Measurements from ENCODE around the gene ALOX5AP.
"Not testable (repeated sequence)": the region's sequence is repeated elsewhere in the genome, so short reads cannot be mapped to it uniquely, and the experiment has no call there.

Gene ALOX5AP

DNA sequence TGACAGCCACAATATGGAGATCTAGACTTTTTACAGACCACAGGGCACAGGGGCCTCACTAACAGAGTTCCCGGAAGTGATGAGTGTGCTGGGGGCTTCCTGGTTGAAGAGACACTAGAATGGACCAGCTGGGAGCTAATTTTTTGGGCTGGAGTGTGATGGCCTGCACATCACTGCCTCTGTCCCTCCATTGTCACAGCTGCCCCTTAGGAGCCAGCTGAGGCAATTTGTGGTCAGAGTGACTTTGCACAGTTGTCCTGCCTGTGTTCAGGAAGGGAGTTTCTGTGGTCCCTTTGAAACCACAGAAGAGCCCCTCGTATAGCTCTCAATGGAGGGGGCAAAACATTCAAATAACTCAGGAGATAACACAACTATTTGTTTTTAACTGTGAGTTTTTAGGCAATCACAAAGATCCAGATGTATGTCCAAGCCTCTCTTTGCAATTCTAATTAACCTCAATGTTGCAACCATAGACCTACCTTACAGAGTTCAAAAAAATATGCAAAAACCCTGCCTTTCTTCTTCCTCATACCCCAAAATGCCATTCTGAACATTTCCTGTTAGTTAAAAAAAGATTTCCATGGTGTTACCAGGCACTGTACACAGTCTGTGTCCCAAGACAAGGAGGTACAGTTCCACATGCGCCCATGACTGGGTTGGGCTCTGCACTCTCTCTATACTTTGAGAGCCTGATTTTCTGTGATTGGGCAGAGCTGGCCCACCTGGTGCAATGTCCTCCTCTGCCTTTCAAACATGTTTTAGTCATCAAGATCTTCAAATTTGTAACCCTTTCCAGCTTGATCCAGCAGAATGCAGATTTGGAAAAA, 2.4 kb downstream of the ALOX5AP start:
- no peak for DNase-seq (ENCODE audit: low read depth, low spot score)

DNA sequence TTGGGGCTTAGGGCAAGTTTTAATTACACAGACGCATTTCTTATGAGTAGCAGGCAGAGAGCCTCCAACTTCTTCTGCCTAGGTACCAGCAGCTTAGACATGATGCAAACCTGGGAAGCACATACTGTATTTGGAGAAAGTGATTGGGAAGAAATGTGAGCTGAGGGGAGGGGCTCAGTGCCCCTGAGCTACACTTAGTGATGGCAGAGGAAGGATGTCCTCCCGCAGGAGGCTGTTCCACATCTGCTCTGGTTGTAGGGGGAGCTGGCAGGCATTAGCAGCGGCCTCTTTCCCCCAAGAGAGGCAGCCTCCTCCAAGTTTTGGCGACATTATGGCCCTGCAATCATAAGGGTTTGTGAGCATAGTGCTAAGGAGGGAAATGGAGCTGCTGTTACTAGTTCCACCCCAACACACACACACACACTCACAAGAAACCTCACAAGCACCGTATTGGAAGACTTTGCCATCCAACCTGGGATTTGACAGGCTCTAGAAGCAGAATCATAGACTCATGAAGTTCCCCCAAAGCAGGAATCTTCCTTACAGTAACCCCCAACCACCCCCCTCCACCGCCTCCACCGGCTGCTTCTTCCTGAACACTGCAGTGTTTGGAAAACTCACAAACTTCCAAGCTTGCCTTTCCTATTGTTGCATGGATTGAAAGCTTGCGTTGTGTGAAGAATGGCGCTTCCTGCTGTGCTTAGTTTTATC, 3.3 kb downstream of the ALOX5AP start:
- DNase-seq (ENCODE audit: low read depth, low spot score): no peak

DNA sequence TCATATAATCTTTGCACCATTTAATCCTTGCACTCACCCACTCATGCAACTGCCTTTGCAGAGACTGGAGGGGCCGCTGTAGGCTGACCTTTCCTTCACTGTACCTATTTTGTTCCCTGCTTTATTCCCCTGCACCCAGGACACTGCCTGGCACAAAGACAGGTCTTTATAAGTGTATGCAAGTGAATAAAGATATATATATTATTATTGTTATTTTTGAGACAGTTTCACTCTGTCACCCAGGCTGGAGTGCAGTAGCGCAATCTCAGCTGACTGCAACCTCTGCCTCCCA, 3.8 kb downstream of the ALOX5AP start:
- DNase-seq (ENCODE audit: low read depth, low spot score): no peak

DNA sequence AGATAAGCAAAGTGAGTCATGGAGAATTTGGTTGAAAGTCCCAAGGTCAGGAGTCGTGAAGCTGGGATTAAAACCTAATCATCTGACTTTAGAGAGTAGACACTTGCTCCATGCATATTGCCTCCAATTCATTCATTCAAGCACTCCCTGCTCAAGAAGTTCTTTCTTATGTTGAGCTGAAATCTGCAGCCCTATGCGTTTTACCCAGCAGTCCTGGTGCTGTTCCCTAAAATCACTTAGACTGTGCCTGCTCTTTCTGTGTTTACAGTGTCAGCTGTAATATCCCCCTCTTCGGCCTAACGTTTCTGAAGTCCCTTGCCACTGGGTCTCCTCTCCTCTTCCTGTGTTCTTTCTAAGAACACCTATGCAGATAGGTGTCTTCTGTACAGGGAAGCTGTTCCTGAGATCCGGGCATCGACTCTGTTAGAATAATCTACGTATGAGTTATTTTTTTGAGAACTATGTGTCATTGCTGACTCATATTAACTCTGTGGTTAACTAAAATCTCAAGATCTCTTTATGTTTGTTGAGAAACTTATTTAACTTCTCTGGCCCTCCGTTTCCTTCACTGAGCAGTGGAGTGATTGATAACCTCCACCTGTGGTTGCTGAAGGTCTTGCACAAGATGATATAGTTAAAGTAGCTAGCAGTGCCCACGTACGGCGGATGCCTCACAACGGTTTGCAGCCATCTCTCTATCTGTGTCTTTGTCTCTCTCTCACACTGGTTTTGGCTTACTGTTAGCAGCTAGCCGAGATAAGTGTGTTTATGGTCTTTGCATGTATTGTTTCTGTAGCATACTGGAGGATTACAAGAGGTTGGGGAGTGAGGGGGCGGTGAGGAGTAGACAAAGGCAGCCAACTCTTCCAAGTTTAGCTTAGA, 4.7 kb downstream of the ALOX5AP start:
- DNase-seq (ENCODE audit: low read depth, low spot score): peak; percentile 38

DNA sequence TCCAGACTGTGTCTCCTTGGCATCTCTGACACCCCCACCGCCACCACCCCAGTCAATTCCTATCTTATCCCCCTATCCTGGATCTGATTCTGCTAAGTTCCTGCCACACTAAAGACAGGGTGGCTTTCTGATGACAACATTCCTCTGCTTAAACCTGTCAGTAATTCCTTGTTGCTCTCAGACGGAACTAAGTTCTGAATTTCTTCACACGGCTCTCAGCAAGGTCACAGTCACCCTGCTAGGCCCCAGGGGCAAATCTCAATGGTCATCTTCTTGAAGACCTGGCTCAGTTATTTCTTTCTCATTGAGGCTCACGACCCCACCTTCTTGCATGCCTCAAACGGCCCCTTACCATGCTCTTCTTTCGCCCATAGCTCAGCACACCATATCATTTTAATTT, 7.6 kb downstream of the ALOX5AP start:
- no peak for DNase-seq (ENCODE audit: low read depth, low spot score)

DNA sequence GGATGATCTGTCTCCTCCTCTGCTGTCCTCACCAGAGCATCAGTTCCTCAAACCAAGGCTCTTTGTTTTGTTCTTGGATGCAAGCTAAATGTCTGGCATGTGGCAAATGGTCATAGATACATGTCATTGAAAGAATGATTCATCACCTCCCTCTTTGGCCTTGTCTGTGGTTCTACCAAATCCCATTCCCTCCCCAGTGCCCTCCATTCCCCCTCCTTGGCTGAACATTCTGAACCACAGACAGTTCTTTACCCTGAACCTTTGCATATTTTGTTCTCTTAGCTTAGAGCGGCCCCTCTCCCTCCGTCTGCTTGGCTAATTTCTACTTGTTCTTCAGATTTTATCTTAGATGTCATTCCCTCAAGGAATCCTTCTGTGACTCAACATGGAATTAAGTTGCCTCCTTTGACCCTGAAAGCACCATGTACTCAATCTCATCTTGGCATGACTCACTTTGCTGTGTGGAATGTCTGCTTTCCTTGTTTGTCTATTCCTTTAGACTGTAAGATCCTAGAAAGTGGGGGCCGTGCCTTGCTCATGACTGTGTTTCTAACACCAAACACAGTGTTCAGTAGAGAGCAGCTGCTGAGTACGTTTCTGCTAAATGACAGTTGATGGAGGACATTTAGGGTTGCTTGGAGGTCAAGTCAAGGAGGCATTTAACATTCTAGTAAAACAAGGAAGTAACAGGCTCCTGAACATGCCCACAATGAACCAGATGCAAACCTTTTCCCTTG, 8.1 kb downstream of the ALOX5AP start:
- no peak for DNase-seq (ENCODE audit: low read depth, low spot score)

DNA sequence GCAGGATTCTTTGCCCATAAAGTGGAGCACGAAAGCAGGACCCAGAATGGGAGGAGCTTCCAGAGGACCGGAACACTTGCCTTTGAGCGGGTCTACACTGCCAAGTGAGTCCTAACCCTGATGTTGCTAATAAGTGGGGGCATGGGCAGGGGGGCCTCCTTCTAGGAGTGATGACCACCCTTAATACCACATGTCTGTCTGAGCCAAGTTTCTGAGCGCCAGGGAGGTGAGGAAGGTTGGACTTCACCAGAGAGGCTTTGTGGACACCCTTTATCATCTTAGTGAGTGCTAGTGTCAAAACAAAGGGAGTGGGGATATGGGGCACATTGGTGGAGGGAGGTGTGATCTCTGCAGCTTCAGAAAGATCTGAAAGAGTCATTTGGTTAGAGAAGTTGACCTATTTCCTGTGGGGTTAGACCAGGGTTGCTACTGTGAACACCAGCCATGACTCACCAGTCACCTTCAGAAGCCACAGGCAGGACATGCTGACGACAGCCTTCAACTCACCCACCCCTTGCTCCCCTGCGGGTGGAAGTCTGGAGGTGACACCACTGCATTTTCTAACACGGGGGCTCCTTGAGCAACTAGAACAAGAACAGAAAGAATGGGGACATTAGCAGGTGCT, 8.8 kb downstream of the ALOX5AP start:
- peak; percentile 61 for DNase-seq (ENCODE audit: low read depth, low spot score)

DNA sequence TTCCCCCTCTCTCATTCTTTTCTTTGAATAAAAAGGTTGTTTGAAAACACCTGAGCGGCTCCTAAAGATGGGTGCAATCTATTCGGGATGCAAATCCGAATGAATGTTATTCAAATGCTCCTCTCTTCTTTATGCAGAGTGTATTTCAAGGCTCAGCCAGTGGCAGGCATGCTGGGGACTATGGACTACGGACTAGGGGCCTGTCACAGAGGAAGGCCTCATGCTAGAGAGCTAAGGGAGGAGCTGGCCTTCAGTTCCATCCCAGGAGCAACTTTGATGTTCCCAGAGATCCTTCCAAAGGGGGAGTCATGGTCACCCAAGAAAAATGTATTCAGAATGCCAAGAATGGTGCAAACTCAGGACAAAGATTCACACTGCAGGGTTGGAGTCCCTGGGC, 9.3 kb downstream of the ALOX5AP start:
- DNase-seq (ENCODE audit: low read depth, low spot score): no peak

DNA sequence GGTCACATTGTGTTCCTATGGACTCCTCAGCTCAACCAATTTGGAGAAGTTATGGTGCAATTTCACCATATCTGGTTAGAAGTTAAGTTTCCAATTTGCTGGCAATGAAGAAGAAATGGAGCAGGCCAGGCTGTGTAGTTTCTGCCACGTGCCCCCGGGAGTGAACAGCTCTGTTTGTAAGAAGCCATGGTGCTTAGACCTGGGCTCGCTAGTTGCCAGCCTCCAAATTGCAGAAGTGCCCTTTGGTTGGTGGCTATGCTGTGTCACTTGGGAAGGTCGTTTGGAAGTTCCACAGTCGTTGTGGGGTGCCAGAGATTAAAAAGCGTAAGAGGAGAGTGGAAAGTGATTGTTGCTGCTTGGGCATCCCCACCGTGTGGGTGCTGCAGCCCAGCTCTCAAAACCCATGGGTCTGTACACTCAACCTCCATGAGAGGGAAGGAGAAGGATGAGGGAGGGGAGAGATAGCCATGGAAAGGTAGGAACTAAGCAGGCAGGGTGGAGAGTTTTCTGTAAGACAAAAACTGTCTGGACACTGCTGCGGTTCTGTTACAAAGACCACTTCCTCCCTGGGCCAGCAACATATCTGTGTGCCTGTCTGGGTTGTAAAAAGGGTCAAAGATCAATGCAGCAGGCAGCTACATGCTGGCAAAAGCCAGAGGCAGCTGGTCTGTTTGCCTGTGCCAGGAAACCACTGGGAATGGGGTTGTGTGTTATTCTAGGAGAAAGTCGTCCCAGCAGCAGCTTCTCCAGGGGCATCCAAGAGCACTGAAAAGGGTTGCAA, 10.8 kb downstream of the ALOX5AP start:
- DNase-seq (ENCODE audit: low read depth, low spot score): no peak

DNA sequence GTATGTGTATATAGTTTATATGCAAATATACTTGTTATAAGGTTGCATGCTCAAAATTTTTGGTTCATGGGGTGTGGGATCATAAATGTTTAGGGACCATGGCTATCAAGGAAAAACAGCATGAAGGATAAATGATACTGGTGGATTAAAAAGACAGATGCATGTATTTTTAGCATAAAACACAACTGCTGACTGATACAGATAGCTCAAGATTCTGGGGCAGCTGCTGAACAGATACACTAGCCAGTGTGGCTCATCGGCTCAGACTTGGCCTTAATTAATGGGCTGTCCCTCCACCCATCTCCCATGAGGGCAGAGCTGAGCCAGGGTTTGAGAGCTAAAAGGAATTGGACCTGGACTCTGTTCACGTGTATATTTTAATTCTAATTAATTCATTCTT, 11.4 kb downstream of the ALOX5AP start:
- no peak for DNase-seq (ENCODE audit: low read depth, low spot score)

DNA sequence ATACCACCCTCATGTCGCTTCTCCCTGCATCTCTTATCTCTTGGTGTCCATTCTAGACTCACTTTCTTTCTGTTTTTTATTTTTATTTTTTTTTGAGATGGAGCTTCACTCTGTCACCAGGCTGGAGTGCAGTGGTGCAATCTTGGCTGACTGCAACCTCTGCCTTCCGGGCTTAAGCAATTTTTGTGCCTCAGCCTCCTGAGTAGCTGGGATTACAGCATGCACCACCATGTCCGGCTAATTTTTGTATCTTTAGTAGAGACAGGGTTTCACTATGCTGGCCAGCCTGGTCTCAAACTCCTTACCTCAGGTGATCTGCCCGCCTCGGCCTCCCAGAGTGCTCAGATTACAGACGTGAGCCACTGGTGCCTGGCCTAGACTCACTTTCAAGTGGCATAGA, 12.5 kb downstream of the ALOX5AP start:
- DNase-seq (ENCODE audit: low read depth, low spot score): not testable (repeated sequence)

DNA sequence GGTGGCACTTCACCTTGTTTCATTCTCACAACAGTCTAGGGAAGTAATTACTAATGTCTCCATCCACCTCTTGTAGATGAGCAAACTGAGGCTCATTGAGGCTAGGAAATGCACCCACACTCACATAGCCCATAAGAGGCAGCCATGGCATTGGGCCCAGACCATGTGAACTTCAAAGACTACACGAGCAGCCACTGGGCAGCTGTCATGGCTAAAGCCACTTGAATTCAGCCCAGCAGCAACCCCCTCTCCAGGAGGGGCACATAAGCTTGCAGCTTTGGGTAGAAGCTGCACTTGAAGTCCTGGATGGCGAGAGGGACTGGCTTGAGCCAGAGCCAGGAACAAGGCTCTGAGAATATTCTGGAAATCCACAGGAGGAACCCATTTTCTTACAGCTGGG, 13.4 kb downstream of the ALOX5AP start:
- no peak for DNase-seq (ENCODE audit: low read depth, low spot score)

DNA sequence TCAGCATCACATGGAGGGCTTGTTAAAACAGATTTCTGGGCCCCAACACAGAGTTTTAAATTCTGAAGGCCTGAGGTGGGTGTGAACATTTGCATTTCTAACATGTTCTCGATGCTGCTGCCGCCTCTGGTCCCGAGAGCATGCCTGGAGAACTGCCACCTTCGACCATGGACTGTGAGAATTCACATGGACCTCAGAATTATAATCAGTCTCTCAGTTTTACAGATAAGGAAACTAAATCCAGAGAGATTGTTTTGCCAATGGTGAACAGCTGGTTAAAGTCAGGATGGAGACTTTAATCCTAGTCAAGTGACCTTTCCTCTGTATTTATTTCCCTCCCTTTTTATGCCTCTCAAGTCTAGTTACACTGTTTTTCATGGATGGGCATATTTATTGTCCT, 14.7 kb downstream of the ALOX5AP start:
- DNase-seq (ENCODE audit: low read depth, low spot score): no peak

DNA sequence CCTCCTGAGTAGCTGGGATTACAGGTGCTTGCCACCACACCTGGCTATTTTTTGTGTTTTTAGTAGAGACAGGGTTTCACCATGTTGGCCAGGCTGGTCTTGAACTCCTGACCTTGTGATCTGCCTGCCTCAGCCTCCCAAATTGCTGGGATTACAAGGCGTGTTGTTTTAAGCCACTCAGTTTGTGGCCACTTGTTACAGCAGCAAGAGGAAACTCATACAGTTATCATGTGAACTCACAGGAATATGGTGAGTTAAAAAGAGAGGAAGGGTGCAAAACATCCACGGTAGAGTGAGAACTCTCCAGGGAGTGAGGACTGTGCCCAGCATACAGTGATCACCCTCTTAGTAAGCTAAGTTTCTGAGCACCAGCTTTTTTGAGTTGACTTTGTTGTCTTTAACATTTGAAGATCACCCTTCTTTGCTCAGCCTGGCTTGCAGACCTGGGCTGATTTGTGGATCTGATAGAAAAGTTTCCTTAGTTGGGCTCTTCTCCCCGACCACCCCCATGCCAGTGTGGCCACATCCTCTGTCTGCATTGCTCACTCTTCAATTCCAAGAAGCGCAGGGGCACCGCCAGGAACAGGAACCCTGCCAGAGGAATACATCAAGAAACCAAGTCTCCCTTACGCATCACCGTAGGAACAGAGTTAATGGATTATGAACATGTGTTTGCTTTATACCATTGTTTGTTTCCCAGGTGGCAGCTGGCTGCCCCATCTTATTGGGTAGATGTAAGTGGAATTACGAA, 16.0 kb downstream of the ALOX5AP start:
- no peak for DNase-seq (ENCODE audit: low read depth, low spot score)

DNA sequence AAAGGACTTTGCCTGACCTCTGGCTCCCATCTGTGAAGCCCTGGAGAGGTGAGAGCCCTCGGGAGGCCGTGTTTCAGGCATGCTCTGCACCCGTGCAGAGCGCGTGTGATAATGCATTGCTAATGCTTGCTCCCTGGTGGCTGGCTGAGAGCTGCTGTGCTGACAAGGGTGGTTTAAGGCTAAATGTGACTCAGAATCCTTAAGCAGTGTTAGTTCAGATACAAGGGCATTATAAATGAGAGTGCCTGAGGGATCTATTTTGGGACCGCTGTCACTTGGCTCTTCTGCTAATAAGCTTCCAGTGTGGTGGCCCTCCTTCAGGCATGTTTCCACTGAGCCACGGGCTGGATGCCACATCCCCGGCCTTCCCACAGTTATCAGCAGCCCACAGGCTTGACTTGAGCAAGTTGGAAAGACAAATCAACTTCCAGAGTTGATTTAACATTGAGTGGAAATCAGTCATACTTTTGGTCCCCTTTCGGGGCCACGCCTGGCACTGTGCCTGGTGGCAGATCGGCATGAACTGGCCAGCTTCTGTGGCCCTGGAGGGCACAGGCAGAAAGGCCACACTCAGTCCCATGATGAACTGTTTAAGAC, 17.0 kb downstream of the ALOX5AP start:
- no peak for DNase-seq (ENCODE audit: low read depth, low spot score)

DNA sequence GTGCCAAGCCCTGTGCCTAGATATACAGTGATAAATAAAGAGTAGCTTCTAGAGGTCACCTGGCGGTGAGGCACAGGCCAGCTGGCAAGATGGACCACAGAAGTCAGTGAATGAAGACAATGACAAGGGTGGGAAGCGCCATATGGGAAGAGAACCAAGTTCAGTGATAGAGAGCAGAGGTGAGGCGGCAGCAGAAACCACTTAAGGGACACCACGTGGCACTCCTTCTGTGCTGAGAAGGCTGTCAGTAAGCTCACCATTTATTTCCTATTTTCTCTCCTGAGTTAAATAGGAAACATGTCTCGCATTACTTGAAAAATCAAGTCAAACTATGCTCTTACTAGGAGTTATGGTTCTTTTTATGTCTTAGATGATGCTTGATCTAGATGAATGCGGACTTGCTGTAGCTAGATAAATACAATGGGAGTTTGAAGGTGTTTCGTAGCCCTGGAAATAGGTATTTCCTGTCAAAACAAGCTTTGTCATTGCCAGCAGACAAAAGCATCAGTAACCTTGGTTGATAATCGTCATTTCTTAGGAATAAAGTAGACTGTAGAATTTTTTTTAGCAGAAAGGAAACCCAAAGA, 17.8 kb downstream of the ALOX5AP start:
- no peak for DNase-seq (ENCODE audit: low read depth, low spot score)

DNA sequence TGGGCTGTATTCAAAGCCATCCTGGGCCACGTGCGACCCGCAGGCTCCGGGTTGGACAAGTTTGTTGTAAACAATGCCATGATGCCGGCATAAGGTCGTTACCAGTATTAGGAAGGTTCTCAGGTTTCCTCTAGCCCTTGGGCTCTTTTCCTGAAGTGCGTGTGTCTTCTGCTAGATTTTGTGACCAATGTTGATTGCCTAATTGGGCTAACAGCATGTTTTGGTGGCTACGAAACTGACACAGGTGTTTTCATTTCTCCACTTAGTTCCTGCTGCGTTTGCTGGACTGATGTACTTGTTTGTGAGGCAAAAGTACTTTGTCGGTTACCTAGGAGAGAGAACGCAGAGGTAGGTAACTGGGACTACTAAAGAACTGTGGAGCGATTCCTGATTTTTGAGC, 20.3 kb downstream of the ALOX5AP start:
- DNase-seq (ENCODE audit: low read depth, low spot score): no peak

DNA sequence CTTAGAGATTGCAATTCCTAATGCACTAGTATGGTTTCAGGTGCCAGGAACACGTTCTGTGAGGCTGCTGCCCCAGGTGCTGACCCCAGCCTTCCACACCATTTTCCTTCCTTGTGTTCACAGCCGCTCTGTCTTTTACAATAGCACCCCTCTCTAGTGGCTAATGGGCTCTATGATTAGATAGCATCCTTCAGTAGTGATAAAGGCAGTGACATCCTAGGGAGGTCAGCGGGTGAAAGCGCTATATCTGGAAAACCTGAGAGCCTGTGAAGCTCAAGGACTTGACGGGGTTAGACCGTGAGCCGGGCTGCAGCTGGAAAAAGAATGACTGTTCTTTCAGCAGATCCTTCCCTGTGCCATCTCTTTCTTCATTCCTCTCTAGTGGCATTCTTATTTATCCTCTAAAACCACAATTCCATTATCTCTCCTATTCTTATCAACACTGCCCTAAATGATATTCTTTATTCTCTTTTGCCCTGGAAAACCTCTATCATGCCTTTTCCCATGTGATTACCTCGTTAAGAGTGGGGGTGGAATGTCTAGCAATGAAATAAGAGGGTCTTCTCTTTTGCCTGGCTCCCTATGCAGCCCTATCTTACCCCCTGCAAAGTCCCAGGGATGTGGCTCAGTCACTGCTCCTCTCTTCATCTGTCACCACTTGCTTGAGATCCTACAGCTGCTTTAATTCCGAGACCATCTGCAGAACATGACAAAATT, 21.8 kb downstream of the ALOX5AP start:
- DNase-seq (ENCODE audit: low read depth, low spot score): no peak

Measured in activated naive CD8-positive, alpha-beta T cell treated with anti-CD3 and anti-CD28 coated beads, Interleukin-2, amount 50 U/mL, for 16 hours (primary cell).